Fibroblast of skin of scalp (primary cell): ENCODE measurements around the gene GNAL.

Experiments used
- DNase-seq: peaks from one replicate; pipeline ENCODE4 v3.0.0-alpha.2; 2013

GNAL gene

GRCh38 chr18:11726556-11726955 lies 37.5 kb downstream of the GNAL start:
- no peak for DNase-seq

GRCh38 chr18:11728249-11728648 lies 39.2 kb downstream of the GNAL start:
- no peak for DNase-seq

- DNase-seq: no peak
These were observed 40.5 kb downstream of the GNAL start for GRCh38 chr18:11729556-11729955.

GRCh38 chr18:11733031-11733430 lies 44.0 kb downstream of the GNAL start:
- DNase-seq: peak; percentile 60

GRCh38 chr18:11736656-11737055 lies 47.6 kb downstream of the GNAL start:
- no peak for DNase-seq

GRCh38 chr18:11739893-11740292 lies 50.8 kb downstream of the GNAL start:
- no peak for DNase-seq

GRCh38 chr18:11740461-11740860 lies 51.4 kb downstream of the GNAL start:
- DNase-seq: peak; percentile 15

GRCh38 chr18:11741505-11742145 lies 52.6 kb downstream of the GNAL start:
- no peak for DNase-seq

GRCh38 chr18:11745521-11745920 lies 56.5 kb downstream of the GNAL start:
- no peak for DNase-seq

GRCh38 chr18:11747286-11747685 lies 58.2 kb downstream of the GNAL start:
- no peak for DNase-seq

- DNase-seq: no peak
These were observed 58.7 kb downstream of the GNAL start for GRCh38 chr18:11747731-11748130.

GRCh38 chr18:11749305-11749704 lies 60.2 kb downstream of the GNAL start:
- no peak for DNase-seq

- DNase-seq: no peak
These were observed 61.1 kb downstream of the GNAL start for GRCh38 chr18:11750171-11750570.

GRCh38 chr18:11750581-11751310 lies 61.7 kb downstream of the GNAL start:
- DNase-seq: no peak

- no peak for DNase-seq
These were observed 62.5 kb downstream of the GNAL start for GRCh38 chr18:11751341-11752115.

- DNase-seq: peak; percentile 11
These were observed 63.2 kb downstream of the GNAL start for GRCh38 chr18:11752116-11752911.

- DNase-seq: no peak
These were observed 65.9 kb downstream of the GNAL start for GRCh38 chr18:11754979-11755378.

GRCh38 chr18:11757084-11757590 lies 68.1 kb downstream of the GNAL start:
- DNase-seq: no peak

- DNase-seq: no peak
These were observed 70.4 kb downstream of the GNAL start for GRCh38 chr18:11759456-11759855.

GRCh38 chr18:11760498-11761167 lies 71.6 kb downstream of the GNAL start:
- no peak for DNase-seq

- DNase-seq: no peak
These were observed 72.5 kb downstream of the GNAL start for GRCh38 chr18:11761553-11761952.

- DNase-seq: no peak
These were observed 73.4 kb downstream of the GNAL start for GRCh38 chr18:11762429-11762828.
